GM19043 (cell line): ENCODE measurements around the gene NOTCH2.

ENCODE experiments used
- ATAC-seq: cut with Tn5 transposase; IDR thresholded peaks from one replicate; pipeline ENCODE4 v1.9.1; 2021; ENCODE audit warnings: low read depth; ENCODE audit not compliant: unreplicated experiment

The NOTCH2 gene

DNA sequence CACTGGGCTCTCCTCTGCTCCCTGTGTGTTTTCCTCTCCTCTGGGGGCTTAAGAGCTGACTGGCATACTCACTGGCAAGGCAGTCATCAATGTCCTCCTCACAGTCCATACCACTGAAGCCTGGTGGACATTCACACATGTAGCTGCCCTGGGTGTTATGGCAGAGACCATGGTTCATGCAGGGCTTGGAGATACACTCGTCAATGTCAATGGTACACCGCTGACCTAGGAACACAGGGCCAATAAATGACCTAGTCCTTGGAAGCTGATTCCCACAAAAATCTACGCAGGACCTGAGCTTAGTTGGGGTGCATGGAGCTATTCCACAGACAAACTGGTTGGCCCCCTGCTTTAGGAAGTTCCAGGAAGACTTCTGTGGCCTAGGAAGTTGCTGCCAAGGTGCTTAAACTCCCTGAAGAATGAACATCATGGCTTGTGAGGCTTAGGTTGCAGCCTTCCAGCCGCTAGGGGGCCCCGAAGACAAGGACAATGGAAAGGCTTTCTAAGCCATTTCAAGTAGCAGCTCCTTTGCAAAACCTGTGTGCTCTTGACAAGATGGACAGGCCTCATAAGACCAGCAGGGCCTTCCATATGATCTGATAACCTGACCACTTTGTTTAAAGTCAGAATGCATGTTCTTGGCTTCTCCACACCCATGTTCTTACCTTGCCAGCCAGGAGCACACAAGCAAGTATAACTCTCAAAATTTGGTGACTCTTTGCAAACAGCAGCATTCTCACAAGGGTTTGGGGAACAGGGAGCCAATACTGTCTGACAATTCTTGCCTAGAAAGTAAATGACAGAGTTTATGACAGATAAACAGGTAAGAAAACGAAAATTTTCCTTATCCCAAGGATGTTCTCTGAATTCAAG lies 120.9 kb downstream of the NOTCH2 start:
- ATAC-seq: peak; percentile 68

DNA sequence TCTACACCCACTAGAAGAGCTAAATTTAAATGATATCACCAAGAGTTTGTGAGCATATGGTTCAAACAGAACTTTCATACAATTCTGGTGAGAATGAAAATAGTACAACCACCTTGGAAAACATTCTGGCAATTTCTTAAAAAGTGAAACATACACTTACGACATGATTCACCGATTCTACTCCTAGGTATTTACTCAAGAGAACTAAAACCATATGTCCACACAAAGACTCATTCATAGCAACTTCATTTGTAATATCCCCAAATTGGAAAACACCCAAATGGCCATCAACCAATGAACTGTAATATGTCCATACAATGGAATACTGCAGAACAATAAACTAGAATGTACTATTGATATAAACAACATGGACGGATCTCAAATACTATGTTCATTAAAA lies 122.0 kb downstream of the NOTCH2 start:
- no peak for ATAC-seq

DNA sequence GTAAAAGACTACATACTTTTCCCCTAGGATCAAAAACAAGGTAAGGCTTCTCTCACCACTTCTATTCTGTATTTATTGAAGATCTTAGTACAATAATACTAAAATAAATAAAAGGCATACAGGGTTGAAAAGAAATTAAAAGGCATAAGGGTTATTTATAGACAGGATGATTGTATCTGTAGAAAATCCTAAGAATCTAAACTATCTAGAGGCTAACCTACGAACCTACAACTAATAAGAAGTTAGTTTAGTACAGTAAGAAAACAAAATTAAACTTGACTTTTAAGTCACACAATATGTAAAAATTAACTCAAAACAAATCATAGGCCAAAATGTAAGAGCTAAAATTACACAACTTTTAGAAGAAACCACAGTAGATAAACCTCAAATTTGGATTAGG lies 122.7 kb downstream of the NOTCH2 start:
- no peak for ATAC-seq

DNA sequence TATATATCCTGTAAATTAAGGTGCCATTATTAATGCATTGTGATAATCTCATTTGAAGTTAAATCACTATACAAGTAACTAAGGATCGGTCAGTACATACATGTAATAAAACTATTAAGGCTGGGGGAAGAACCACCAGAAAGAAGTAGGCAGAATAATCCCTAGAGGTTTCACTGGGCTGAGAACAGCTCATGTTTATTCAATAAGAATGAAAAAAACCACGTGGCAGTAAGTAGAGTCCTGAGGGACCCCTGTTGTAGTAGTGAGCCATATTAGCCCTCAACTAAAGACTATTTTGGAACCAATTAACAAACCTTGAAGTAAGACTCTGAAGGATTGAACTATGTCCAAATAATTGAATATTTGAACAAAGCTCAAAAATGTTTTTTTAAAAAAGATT lies 126.2 kb downstream of the NOTCH2 start:
- ATAC-seq: no peak

DNA sequence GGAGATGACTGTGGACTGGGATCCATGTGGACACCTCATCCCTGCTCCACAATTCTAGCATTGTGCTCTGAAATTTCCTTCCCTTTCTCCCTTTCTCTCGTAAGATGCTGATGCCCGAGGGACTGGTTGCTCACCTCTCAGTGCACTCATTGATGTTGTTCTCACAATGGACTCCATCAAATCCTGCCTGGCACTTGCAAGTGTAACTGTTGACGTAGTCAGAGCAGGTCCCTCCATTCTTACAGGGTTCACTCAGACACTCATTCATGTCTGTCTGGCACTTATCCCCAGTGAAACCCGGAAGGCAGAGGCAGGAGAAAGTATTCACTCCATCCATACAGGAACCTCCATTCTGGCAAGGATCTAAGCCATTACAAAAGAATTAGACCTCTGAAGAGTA lies 128.1 kb downstream of the NOTCH2 start:
- ATAC-seq: no peak

DNA sequence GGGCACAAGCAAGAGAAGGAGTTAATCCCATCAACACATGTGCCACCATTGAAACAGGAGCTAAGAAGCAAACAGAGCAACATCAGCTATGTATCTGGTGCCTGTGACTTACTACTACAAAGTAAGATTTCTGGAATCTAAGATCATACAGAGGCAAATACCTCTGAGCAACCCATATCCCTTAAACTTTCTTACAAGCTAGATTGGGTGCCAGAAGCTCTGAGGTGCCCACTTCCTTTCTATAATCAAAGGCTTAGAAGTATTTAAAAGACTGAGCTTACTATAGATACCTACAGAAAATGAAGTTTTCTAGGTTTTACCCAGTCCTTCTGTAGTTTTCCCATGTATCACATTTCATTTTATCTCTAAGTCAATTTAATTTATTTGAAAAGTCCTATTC lies 128.8 kb downstream of the NOTCH2 start:
- ATAC-seq: no peak

DNA sequence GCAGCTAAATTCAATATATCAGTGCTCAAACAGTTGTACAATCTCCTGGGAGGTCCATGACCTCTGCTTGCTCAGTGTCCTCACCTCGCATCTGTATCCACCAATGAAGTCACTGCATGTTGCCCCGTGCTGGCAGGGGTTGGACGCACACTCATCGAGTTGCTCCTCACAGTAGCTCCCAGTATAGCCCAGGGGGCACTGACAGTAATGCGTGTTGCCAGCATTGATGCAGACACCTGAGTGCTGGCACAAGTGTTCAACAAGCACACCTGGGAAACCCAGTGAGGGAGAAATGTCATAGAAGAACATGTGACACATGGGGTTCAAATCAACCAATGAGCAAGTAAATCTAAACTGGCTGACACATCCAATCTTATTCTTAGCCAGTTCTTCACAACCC lies 132.3 kb downstream of the NOTCH2 start:
- ATAC-seq: no peak

DNA sequence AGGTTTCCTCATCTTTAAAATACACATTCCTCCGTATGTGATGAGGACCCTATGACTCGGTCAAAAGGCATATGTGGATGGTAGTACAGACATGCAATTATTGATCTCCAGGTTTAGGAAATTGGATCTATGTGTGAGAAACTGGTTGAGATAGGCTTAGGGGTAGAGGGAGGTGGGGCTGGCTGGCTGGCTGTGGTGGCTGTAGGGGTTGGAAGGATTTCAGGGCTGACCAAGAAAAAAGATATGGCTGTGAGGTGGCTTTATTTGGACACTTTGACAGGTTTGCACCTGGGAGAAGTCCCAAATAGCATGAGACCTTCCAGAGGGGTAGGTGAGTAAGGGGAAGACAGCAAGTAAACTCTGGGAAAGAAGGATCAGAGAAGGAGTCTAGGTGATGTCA lies 133.5 kb downstream of the NOTCH2 start:
- ATAC-seq: no peak

DNA sequence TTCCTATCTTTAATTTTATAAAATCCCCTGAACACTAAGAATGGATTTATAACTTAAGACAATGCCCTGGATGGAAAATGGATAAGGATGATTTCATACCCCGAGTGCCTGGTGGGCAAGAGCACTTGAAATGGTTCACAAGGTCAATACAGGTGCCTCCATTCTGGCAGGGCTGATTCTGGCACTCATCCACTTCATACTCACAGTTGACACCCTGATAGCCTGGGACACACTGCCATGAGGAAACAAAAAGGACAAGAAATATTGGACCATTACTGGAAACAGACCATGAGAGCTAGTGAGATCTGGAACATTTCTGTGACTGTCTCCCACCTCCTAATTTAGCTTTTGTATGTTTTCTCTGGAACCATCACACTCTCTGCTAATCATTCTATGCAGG lies 134.1 kb downstream of the NOTCH2 start:
- no peak for ATAC-seq

DNA sequence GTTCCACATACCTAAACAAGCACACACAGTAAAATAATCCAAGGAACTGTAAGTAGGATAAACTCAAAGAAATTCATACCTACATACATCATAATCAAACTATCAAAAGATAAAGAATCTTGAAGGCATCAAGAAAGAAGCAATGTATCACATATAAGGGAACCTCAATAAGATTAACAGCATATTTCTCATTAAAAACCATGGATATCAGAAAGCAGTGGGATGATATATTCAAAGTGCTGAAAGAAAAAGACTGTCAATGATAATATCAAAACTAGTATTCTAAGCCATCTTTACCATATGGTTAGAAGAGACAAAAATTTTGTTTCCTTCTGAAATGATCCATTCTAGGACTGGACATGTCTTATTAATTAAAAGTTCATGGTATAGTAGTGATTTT lies 136.1 kb downstream of the NOTCH2 start:
- ATAC-seq: no peak

DNA sequence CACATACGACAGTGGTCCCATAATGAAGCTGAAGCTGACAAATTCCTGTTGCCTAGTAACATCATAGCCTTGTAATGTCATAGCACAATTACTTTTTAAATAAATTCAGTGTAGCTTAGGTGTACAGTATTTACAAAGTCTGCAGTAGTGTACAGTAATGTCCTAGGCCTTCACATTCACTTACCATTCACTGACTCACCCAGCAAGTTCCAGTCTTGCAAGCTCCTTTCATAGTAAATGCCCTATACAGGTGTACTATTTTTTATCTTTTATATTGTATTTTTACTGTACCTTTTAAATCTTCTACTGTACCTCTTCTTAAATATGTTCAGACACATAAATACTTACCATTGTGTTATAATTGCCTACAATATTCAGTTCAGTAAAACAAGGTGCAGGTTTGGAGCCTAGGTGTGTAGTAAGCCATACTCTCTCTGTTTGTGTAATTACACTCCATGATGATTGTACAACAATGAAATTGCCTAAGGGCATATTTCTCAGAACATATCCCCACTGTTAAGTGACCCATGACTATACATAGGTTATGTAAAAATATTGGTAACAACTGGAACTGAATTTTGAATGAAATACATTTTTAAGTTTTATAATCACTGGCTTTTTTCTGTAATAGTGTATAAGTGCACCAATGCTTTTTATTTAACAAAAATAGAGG lies 139.7 kb downstream of the NOTCH2 start:
- no peak for ATAC-seq

DNA sequence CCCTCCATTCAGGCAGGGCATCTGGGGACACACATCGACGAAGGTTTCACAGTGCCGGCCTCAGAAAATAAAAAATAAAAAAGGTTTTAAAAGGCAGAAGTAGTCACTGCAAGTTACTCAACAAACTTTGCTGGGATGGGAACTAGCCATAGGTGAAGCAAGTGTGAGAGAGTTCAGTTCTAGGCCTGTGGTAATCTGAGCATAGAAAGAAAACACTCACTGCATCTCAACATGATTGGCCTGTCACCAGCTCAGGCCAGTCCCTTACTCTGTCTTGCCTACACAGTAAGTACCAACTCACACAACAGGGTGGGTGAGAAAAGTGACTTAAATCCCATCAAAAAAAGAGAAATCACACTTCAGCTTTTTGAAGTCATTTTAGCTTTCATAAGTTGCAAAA lies 142.9 kb downstream of the NOTCH2 start:
- no peak for ATAC-seq

DNA sequence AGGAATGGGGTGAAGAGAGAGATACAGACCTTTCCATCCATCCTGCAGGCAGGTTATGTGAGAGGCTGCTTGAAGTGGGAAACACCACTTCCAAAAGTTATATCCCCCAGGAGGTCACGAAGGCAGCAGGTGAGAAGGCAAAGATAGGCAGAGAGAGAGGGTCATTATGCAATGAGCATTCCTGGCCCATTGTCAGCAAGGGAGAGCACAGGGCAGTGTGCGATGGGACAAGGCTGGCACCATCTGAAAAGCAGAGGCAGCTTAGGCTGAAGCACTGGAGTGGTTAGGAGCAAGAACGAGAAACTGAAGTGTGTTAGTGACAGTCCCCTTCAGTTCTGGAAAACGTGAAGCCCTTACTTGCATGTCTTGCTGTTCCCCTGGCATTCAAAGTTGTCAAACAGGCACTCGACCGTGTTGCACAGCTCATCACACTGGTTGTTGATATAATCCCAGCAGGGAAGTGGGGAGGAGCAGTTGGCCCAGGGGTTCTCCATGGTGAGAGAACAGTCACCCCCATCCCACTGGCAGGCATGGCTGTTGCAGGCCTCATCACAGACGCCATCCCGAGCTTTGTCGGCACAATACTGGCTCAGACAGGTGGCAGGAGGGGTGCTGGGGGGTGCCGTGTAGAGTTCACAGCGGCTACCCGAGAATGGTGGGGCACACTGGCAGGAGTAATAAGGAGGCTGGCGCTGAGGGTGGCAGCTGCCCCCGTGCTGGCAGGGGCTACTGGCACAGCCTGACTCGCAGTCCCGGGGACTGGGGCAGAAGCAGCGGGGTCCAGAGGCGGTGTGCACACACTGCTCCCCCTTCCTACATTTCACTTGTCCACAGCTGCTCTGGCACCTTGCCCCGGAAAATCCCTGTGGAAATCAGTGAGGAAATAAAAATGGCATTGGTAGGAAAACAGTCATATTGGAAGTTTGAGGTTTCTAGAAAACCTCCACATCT lies 144.2 kb downstream of the NOTCH2 start:
- no peak for ATAC-seq

DNA sequence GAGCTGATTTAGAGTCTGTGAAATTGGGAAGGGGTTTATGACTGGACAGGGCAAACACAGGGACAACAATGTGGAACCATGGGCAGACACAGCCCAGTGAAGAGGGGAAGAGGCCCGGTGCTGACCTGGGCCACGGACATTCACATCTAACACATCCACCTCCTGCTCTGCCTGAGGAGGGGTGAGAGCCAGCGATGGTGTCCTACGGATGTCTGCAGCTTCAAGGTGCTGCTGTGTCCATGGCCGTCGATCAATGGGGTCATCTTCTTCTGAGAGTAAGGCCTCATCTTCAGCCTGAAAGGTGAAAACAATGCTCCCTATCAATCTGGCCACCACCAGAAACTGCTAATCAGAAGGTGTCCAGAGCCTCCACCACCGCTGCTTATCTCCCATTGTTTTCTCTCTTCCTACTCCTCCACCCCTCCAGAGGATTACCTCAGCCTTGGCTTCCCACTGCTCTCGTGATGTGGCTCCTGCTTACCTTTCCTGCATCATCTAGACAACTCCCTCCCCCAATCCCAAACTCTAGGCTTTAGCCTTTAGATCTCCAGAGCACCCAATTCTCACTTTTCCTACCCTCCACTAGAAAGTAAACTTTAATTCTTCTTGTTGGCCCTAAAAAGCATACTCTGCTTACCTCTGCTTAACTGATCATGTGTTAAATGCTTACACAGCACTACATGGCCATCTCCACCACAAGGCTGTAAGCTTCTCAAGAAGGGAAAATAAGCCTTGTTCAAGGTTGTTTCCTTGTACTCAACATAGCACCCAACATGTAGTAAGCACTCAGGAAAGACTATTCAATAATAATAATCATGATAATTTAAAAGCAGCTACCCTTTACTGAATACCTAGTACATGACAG lies 149.1 kb downstream of the NOTCH2 start:
- ATAC-seq: no peak

DNA sequence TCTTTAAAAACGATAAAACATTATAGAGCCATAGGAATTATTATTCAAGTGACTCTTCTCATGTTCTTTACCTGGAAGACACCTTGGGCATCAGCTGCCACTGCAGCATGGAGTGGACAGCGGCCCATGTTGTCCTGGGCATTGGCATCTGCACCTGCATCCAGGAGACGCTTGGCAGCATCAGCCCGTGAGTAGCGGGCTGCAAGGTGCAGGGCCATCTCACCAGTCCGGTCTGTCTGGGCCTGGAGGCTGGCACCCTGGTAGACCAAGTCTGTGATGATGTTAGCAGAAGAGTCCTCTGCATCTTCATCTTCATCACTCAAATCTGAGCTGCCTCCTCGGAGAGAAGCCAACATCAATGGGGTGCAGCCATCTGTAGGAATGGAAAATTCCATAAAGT lies 150.2 kb downstream of the NOTCH2 start:
- no peak for ATAC-seq

DNA sequence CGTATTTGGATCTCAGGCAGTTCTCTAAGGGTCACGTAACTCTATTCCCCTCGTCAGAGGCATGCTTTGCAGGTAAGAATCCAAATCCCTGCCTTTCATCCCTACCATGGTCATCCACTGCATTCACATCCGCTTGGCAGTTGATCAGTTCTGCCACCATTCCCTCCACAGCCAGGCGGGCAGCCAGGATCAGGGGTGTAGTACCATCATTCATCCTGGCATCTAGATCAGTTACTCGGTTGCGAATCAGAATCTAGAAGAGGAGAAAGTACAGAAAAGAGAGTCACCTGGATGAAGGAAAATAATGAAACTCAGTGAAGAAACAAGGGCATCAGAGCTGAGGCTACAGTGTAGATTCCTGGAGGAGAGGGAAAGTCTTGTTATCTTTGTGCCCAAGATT lies 151.2 kb downstream of the NOTCH2 start:
- ATAC-seq: no peak

DNA sequence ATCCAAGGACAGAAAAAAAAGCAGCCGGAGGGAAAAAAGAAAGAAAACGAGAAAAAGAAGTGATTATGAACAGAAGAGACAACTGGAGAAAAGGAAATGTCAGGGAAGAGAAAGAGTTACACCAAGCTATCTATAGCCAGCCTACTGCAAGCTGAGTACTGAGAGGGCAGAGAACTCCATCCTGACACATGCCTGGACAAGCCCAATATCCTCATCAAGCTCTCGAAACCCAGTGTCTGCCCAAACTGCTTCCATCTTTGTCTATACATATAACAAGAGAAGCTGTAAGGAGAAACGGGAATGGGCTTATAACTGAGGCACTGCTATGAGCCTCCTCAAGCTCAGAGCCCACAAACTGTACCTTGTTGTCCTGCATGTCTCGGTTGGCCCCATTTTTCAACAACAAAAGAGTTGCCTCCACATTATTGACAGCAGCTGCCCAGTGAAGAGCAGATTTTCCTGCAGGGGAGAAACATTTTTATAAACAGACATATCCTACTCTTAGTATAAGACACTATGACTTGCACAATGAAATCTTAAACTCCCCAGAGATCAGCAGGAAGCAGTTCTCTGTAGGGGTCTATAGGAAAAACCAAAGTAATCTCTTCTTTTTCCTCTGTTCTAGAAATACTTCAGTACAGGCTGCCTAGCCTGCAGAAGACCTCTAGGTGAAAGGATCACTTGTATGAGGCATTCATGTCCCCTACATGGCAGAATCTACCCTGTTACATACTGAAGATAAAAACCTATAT lies 152.0 kb downstream of the NOTCH2 start:
- no peak for ATAC-seq

DNA sequence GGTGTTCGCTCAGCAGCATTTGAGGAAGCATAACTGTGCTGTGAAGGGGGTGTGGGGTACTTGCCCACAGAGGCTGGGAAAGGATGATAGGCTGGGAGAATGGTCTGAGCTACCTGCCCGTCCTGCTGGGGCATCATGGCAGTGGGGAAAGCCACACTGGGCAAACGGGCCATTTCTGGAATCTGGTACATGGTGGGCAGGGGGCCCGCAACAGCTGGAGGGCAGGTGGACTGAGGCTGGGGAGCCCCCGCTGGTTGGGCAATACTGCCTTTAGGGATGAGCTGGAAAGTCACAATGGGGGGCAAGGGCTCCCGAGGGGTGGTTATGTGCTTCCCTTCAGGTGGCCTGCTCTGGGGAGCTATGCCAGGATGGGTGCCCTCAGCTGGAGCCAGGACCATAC lies 153.9 kb downstream of the NOTCH2 start:
- ATAC-seq: no peak

DNA sequence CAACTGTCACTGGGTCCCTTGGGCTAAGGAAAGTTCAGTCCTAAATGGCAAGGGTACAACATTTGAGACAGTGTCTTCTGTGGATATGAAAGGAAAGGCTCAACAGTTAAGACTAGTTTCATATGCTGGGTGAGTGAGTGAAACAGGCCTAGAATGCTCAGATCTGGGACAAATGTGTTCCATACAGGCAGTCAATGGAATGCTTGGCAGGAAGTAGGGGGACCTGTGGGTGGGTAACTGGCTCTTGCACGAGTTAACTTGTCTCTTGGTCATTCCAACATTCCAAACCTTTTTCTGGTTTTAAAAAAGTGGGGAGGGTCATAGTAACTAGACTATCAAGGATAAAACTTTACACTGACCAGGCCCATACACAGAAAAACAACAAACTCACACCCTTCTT lies 155.4 kb downstream of the NOTCH2 start:
- ATAC-seq: no peak
